ENCODE measurements around the gene AFAP1L1. TPM values are rescaled to one million over a fixed set of nuclear protein-coding genes. Genes with fewer than 3 reads are reported as not detected.

AFAP1L1 gene
- 14.3 and 14.8 TPM in 2 replicates for total RNA-seq (2014; rRNA removed; shearing (Covaris generic))

DNA sequence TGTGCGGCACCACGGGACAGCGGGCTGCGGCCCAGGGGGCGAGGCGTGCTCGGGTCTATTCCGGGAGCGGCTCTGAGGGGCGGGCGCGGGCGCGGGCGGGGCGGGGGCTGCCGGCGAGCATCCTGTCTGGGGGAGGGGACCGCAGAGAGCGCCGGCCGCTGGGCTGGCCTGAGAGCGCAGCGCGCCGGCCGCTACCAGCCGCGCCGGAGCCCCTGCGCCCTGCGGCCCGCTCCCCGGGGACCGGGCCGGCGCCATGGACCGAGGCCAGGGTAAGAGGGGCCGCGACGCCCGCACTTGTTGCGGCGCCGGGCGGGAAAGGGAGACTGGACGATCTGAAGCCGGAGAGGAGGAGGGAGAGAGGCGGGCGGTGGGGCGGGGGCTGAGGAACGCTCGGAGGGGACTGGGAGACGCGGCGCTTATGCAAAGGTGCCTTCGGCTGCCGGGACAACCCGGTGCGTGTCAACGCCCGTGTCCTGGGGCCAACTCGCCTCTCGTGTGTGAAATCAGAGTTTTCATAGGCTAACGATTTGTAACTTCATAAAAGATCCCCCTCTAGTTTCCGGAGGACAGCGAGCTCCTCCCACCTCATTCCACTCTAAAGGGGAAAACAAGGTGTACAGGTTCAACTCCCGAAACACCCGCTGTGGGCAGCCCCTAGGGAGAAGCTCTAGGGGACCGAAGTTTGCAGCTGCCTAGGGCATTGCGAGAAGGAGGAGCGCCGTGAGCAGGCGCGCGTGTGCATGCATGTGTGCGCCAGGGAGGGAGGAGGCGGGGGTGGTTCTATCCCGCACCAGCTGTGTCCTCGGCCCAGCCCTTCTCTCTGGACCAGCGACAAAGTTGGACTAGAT is at the start of gene AFAP1L1:
Gene AFAP1L1, plus strand, starts transcription at position 144 of the 848 bp plus-strand sequence. Its CDS starts 110 bp downstream, at position 254.
- DNase-seq (ENCODE audit: low read depth) = peak; percentile 65

GRCh38 chr5:149223081-149223848 is 48.4 kb upstream of the AFAP1L1 start:
- DNase-seq (ENCODE audit: low read depth) = no peak

- DNase-seq (ENCODE audit: low read depth) = no peak
Observed at GRCh38 chr5:149224282-149224681, 47.4 kb upstream of the AFAP1L1 start.

DNA sequence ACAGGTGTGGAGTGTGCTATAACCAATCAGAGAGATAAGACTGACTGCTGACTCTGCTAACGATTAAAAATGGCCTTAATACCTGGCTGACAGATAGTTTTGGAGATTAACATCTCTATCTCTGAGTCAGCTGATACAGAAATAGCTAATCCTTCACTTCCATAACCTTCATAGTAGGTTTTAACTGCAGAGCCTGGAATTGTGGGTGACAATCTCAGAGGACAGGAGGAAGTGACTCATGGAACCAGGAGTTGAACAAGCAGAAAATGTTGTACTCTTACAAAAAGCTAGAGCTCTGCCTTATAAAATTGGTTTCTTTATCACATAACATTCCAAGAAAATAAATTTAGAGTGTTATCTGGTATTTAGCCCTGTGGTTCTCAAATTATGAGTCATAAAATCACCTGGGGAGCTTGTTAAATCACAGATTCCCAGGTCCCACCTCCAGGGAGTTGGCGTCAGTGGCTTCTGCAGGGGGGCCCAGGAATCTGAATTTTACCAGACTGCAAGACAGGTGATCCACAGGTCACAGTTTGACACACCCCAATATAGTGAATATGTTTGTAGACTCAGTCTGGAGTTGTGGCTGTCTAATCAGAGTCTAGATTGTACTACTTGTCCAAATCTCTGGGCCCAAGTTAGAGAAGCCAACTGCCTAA is 44.4 kb upstream of the AFAP1L1 start:
- peak; percentile 87 for DNase-seq (ENCODE audit: low read depth)

DNA sequence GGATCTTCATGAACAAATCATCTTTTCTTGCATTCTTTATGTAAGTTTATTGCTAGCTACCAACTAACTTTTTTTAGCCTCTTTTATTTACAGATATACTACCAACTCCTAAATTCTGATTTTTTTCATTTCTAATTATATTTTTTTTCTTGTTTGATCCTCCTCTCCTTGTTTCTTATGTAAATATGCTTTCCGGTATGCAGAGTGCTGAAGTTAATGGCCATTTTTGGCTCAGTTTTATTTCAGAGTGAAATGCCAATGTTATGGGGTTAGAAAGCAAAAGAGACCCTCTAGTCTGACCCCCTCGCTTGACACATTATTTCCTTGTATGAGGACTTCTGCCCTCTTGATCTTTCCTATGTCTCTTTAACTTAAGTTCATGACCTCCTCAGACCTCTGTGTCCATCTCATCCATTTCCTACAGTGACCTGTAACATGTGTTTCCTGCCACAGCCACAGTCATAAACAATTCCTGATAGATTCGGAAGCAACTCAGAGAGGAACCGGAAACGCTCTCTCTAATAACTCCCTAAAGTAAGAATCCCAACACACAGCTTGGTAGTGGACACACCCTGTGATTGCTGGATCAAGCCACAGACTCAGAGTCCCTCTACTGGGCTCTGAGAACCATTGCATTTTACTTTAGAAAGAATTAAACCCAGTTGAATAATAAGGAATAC is 42.9 kb upstream of the AFAP1L1 start:
- peak; percentile 90 for DNase-seq (ENCODE audit: low read depth)

- DNase-seq (ENCODE audit: low read depth) = no peak
Observed at GRCh38 chr5:149229298-149229937, 42.2 kb upstream of the AFAP1L1 start.

DNA sequence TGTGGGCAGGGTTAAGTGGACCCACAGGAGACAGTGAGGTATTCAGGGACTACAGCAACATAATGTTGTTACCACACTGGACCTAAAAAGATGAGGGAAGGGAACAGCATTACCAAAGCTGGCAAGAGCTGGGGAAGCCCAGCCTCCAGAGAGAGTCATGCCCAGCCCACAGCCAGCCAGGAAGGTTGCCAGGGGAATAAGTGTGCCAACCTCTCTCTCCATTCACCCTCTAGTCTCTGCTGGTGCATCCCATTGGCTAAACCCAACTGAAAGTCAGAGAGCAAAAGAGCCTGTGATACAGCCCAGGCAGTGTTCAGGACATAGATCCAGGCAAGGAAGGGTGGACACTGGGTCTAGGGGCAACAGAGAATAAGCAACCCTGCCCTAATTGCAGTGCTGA is 35.8 kb upstream of the AFAP1L1 start:
- no peak for DNase-seq (ENCODE audit: low read depth)

DNA sequence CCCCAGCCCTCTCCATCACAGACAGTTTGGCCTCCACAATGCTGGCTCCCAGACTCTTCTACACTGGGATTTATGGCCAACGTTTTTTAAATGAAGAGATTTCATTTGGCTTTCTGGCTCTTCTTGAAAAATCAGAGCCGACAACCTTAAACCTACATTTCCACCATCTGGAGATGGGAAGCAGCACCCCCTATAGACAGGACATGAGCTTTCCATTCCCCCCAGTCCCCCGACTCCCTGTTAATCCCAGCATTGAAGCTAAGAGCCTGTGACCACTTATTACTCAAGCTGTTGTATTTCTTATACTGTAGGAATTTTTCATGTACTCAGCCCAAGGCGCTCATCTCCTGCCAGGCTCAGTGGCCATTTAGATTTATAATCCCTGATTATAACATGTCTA is 34.0 kb upstream of the AFAP1L1 start:
- no peak for DNase-seq (ENCODE audit: low read depth)

DNA sequence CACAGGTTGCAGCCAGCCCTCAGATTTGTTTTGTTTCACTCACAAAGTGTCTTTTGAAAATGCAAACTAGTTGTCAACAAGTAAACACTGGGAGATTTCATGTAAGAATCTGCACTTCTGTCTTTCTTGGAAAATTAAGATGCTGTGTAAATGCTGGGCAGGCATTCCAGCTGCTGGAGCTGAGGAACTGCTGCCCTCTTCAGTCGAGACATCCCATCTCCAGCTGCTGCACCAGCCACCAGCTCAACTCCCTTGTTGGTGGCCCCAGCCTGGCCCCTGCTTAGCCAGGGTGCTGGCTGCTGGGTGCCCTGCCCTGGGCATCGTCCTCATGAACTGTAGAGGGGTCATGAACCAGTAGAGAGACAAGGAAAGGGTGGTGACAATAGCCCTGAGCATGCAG is 33.1 kb upstream of the AFAP1L1 start:
- no peak for DNase-seq (ENCODE audit: low read depth)

GRCh38 chr5:149239917-149240316 is 31.7 kb upstream of the AFAP1L1 start:
- no peak for DNase-seq (ENCODE audit: low read depth)

DNA sequence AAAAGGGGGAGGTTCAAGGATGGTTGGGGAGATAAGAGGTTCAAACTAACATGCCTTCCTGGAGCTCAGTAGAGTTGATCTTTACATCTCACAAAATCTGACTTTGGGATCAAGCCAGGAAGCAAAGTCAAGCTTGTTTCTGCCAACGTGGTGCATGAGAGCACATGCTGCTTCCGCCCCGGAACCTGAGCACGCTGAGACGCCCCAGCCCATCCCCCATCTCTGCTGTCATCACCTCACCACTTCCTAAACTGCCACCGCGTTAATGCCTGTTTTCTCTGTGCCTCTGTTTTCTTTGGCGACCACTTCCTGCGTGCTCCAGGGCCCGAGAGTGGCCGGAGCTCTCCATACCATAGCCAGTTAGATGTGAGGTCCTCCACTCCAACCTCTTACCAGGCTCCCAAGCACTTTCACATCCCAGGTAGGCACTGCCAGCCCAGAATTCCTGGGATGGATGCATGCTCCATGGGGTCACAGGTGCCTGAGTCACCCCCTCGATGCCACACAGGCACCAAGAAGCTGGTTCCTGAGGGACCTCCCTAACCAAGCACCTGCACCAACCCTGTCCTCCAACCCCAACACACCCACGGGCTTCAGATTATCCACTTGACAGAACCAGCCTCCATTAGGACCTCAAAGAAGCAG is 31.2 kb upstream of the AFAP1L1 start:
- DNase-seq (ENCODE audit: low read depth) = no peak

DNA sequence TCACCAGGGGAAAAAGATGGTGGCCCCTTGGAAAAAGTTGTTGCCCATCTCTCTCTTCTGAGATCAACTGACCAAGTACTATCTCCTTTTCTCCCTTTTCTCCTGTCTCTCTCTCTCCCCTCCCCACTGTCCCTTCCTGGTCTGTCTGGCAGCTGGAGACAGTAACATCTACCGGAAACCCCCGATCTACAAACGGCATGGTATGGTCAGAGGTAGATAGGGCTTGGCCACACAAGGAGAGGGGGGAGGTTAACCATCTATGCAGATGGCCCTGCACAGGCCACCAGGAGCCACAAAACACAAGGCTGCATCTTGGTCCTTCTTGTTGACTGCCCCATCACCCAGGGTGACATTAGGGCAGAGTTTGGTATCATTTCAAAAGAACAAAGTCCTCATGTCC is 29.3 kb upstream of the AFAP1L1 start:
- DNase-seq (ENCODE audit: low read depth) = no peak

- DNase-seq (ENCODE audit: low read depth) = no peak
Observed at GRCh38 chr5:149246906-149247305, 24.8 kb upstream of the AFAP1L1 start.

- DNase-seq (ENCODE audit: low read depth) = no peak
Observed at GRCh38 chr5:149247726-149248125, 23.9 kb upstream of the AFAP1L1 start.

DNA sequence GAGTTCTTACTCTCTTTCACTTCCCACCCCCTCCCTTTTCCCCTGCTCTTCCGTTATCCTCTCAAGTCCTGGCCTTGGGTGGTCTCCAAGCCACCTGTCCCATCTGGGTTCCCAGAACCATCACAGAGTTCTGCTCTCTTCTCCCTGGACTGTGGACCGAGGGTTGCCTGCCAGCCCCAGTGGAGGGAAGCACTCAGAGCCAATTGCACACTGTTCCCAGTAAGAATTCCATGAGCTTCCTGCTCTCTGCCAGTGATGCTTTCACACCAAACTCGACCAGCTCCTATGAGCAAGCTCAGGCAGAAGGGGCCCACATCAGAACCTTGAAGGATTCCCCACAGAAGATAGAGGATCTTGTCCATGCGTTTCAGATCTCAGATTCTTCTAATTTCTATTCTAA is 20.1 kb upstream of the AFAP1L1 start:
- no peak for DNase-seq (ENCODE audit: low read depth)

DNA sequence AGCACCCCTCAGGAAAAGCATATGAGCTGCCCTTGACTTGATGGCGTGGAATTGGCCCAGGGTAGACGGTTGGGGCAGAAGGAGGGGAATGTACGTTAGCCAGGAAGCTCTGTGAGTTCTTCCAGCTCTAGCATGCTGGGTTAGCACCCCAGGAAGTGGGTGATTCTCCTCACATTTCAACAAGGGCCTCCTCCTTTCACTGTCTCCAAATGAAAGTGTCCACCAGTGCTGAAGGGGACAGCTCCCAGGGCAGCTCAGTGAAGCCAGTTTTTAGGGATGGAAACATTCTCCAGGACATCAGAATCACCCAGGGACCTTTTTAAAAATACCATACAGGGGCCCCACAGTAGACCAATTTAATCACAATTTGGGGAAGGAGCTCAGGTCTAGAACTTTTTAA is 17.2 kb upstream of the AFAP1L1 start:
- no peak for DNase-seq (ENCODE audit: low read depth)

- DNase-seq (ENCODE audit: low read depth) = no peak
Observed at GRCh38 chr5:149256451-149256850, 15.2 kb upstream of the AFAP1L1 start.

- DNase-seq (ENCODE audit: low read depth) = no peak
Observed at GRCh38 chr5:149257131-149257530, 14.5 kb upstream of the AFAP1L1 start.

GRCh38 chr5:149257889-149258705 is 13.6 kb upstream of the AFAP1L1 start:
- peak; percentile 66 for DNase-seq (ENCODE audit: low read depth)

DNA sequence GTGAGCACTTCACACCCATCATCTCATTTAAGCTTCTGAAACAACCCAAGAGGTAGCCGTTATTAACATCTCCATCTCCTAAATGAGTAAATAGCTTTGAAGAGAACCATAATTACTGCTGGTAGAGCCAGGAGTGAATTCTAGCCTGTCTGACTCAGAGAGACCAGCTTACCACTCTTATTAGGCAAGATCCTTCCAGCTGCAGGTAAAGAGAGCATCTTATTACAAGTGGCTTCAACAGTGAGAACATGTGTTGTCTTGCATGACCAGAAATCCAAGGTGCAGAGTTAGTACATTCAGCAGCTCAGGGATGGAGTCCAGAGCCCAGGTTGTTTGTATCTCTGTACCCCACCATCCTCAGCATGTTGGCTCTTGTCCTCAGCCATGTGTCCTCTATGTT is 10.9 kb upstream of the AFAP1L1 start:
- no peak for DNase-seq (ENCODE audit: low read depth)
